HUES64 (cell line): ENCODE data around the gene EFNA1. TPM values are rescaled to one million over a fixed set of nuclear protein-coding genes. Genes with fewer than 3 reads are reported as not detected.

Experiments
- H3K27ac ChIP-seq: 2 replicates; pipeline ENCODE4 v1.7.0; 2013; ENCODE audit warnings: low read depth, low read length, inconsistent platforms
- H3K27me3 ChIP-seq: 2 replicates; pipeline ENCODE4 v1.6.1; 2013; ENCODE audit warnings: mild to moderate bottlenecking, low read length; ENCODE audit not compliant: insufficient read depth
- H3K36me3 ChIP-seq: 2 replicates; pipeline ENCODE4 v1.6.1; 2013; ENCODE audit warnings: mild to moderate bottlenecking, low read length; ENCODE audit not compliant: insufficient read depth
- H3K4me1 ChIP-seq: 2 replicates; pipeline ENCODE4 v1.6.1; 2013; ENCODE audit warnings: mild to moderate bottlenecking, low read length, moderate library complexity; ENCODE audit not compliant: insufficient read depth
- H3K4me3 ChIP-seq: 2 replicates; pipeline ENCODE4 v1.5.1; 2013; ENCODE audit warnings: mild to moderate bottlenecking, low read length, moderate library complexity
- H3K9ac ChIP-seq: 2 replicates; pipeline ENCODE4 v1.6.1; 2013; ENCODE audit warnings: mild to moderate bottlenecking, low read depth, low read length
- H3K9me3 ChIP-seq: 2 replicates; pipeline ENCODE4 v1.6.1; 2013; ENCODE audit warnings: low read depth, low read length; ENCODE audit not compliant: insufficient read depth
- WGBS: fragments of 150-250, 120-280 bp; methylation state at CpG from one replicate; pipeline ENCODE4 v1.1.7; 2013; ENCODE audit warnings: missing lambda C conversion rate; 5-methylcytosine and 5-hydroxymethylcytosine counted together
- polyA plus RNA-seq, 2 experiments: library from polyadenylated mRNA; stranded (reverse); fragments of 50-300 nt; gene quantifications; one replicate each; pipeline ENCODE4 v1.2.3, GENCODE V29; 2013

Gene EFNA1, protein sequence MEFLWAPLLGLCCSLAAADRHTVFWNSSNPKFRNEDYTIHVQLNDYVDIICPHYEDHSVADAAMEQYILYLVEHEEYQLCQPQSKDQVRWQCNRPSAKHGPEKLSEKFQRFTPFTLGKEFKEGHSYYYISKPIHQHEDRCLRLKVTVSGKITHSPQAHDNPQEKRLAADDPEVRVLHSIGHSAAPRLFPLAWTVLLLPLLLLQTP
- 3.5 TPM for polyA plus RNA-seq (2013, experiment 1 of 2)
- polyA plus RNA-seq (2013, experiment 2 of 2): 3.4 TPM

GRCh38 chr1:155127105-155127966 lies at the start of gene EFNA1:
Gene EFNA1 (plus strand): TSS chr1:155127876. CDS start chr1:155127978, 102 bp downstream.
- Histone ChIP-seq H3K27me3 (peaks cover 62% of the 10 kb centered on the region), H3K9ac (peak within 1 kb of the TSS; percentile 47; the same call in 1 of the 2 replicates), H3K36me3 (peaks cover 8% of the 10 kb centered on the region), H3K27ac (no peak within 1 kb of the TSS), H3K4me1 (peaks cover 52% of the 10 kb centered on the region), H3K4me3 (peak within 1 kb of the TSS; percentile 64), H3K9me3 (no peaks in the 10 kb centered on the region)
- under 1% methylated on average over 75 of the region's 76 CpGs for WGBS

- peak within 1 kb of the TSS; percentile 56 for H3K4me3 ChIP-seq
- no peaks in the 10 kb centered on the region for H3K9me3 ChIP-seq
- WGBS: 2% methylated on average over 59 of the region's 59 CpGs
- H3K36me3 ChIP-seq: no peaks in the 10 kb centered on the region
- peaks cover 72% of the 10 kb centered on the region for H3K27me3 ChIP-seq
- H3K27ac ChIP-seq: no peak within 1 kb of the TSS
- peak within 1 kb of the TSS; percentile 24; the same call in 1 of the 2 replicates for H3K9ac ChIP-seq
- 0 out of 2 replicates have a peak, but pooled peaks cover 7% of the 10 kb centered on the region for H3K4me1 ChIP-seq
Measured at GRCh38 chr1:155078469-155079209, 49.0 kb upstream of the EFNA1 start, which contains the start of gene EFNA3. Gene EFNA3 (plus strand): TSS chr1:155078837. CDS start chr1:155078942, 105 bp downstream.

DNA sequence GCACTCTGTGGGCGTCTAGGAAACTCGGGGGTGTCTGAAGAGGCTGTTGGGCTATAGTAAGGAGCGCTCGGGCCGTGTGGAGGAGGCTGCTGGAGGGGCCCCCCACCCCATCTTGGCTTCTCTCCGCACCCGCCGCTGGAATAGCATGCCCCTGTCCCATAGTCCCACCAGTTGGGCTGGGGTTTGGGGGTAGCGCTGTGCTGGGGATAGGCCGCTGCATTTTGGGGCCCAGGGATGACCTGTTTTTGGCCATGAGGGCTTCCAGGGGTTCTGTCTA lies 48.5 kb upstream of the EFNA1 start:
- Histone ChIP-seq H3K27ac (no peak overlapping the region), H3K27me3 (peaks cover 77% of the 10 kb centered on the region), H3K36me3 (no peaks in the 10 kb centered on the region), H3K9me3 (no peaks in the 10 kb centered on the region), H3K4me1 (0 out of 2 replicates have a peak, but pooled peaks cover 7% of the 10 kb centered on the region), H3K4me3 (peak overlapping the region; percentile 56), H3K9ac (peak overlapping the region; percentile 24; the same call in 1 of the 2 replicates)
- 8% methylated on average over 10 of the region's 10 CpGs for WGBS

DNA sequence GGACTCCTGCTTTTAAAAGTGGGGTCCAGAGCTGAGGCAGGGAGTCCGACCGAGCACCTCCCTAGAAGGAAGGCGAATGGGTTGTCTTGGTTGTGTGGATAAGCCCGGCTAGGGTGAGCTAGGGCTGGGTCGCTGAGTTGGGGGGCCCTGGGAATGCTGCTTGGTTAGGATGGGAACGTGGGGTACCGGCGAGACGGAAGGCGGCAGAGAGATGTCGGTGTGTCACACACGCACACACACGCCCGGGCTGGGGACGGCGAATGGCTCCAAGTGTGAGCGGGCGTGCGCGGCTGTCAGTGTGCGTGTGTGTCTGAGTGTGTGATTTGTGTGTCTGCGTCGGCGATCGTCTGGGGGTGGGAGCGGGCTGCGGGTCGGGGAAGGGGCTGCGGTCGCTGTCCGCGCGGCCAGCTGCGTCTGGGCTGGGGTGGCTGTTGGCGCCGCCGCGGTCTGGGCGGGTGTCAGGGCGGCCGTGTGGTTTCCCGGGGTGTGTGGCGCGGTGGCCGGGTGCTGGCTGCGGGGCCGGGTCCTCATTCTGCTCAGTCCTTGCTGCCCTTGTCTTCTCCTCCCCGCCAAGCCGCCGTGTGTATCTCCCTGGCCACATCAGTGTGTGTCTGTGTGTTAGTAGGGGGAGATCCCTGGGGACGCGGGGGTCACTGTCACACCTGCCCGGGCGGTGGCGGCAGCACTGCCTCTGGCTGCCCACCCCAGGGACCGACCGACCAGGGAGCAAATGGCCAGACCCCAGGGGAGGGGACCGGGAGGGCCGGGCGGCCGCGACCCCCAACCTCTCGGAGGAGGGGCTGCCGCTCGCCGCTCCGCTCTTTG lies 48.0 kb upstream of the EFNA1 start:
- Histone ChIP-seq H3K4me1 (0 out of 2 replicates have a peak, but pooled peaks cover 9% of the 10 kb centered on the region), H3K9ac (peak overlapping the region; percentile 24; the same call in 1 of the 2 replicates), H3K4me3 (peak overlapping the region; percentile 56), H3K36me3 (no peaks in the 10 kb centered on the region), H3K27me3 (peaks cover 77% of the 10 kb centered on the region), H3K27ac (no peak overlapping the region), H3K9me3 (no peaks in the 10 kb centered on the region)
- 2% methylated on average over 67 of the region's 67 CpGs for WGBS

DNA sequence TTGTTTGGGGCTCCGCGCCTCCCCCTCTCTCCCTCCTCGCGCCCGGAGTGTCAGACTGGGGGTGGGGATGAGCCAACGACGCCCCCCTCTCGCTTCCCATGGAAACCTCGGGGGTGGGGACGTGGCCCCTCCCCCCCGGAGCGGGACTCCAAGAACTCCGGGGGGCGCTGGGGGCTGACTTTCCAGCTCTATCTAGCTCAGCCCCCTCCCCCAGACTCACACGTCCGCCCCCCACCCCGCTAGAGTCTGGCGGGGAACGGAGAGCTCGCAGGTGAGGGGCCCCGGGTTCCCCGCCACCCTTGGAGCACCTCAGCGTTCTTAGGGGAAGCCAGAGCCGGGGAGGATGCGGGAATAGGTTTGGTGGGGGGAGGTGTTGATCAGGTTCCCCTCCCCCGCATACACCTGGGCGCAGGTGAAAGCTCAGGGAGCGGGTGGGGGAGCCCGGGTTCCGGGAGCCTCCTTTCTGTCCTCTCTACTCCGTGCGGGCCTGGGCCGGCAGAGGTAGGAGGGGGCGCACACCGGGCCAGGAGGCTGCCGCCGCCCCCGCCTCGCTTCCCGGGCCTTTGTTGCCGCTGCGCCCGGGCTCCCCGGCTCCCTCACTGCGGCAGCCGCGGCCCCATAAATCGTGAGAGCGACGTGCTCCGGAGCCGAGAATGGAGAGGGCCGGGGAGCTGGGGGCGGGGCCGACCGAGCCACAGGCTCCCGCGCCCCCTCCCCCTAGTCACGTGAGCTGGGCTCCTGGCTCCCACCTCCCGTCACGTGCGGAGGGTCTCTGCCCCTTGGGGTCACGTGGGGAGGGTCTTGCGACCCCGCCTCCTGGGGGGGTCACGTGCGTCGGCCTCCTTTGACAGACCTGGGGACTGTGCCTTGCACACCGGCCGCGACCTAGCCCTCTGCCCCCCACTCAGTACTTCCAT lies 47.1 kb upstream of the EFNA1 start:
- under 1% methylated on average over 68 of the region's 71 CpGs for WGBS

DNA sequence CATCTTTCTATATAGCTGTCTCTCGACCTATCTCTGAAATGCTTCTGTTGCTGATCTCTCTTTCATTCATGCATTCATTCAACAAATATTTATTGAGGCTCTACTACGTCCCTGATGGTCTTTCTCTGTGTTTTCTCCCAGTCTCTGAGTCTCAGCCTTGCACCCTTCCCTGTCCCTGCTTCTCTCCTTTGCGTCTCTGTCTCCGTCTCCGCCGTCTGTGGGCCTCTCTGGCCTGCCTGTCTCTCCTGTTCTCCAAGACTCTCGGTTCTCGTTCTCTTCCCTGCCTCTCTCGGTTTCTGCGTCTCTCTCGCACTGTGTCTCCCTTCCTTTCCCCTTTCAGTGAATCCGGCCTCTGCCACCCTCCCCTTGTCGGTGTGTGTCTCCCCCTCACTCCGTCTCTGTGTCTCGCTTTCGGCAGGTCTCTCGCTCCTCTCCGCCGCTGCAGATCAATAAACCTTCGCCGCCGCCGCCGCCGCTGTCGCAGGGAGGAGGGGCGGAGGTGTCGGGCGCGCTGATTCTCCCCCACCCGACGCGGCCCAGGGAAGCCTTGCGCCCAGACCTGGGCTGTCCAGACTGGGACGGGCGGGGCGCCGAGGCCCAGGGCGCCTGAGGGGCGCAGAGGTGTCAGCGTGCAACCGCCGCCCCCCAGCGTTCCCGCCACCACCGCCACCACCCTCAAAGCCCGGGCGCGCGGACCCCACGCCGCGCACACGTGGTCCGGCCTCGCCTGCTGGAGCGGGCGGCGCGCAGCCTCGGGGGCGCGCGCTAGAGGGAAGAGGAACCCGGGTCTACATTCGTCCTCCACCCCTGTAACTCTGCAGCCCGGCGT lies 46.0 kb upstream of the EFNA1 start:
- H3K4me3 ChIP-seq: peak overlapping the region; percentile 56; the same call in 1 of the 2 replicates
- H3K4me1 ChIP-seq: peaks cover 6% of the 10 kb centered on the region; the same call in 1 of the 2 replicates
- H3K27me3 ChIP-seq: peaks cover 77% of the 10 kb centered on the region
- H3K27ac ChIP-seq: no peak overlapping the region
- no peaks in the 10 kb centered on the region for H3K9me3 ChIP-seq
- H3K36me3 ChIP-seq: no peaks in the 10 kb centered on the region
- 2% methylated on average over 68 of the region's 68 CpGs for WGBS
- no peak overlapping the region for H3K9ac ChIP-seq

More for the DNA sequence above, 47.1 kb upstream of the EFNA1 start:
- Histone ChIP-seq H3K27ac (peak overlapping the region; percentile 54; the same call in 1 of the 2 replicates), H3K4me1 (0 out of 2 replicates have a peak, but pooled peaks cover 8% of the 10 kb centered on the region), H3K9me3 (no peaks in the 10 kb centered on the region), H3K9ac (peak overlapping the region; percentile 52; the same call in 1 of the 2 replicates), H3K36me3 (no peaks in the 10 kb centered on the region), H3K4me3 (peak overlapping the region; percentile 56), H3K27me3 (peaks cover 77% of the 10 kb centered on the region)

DNA sequence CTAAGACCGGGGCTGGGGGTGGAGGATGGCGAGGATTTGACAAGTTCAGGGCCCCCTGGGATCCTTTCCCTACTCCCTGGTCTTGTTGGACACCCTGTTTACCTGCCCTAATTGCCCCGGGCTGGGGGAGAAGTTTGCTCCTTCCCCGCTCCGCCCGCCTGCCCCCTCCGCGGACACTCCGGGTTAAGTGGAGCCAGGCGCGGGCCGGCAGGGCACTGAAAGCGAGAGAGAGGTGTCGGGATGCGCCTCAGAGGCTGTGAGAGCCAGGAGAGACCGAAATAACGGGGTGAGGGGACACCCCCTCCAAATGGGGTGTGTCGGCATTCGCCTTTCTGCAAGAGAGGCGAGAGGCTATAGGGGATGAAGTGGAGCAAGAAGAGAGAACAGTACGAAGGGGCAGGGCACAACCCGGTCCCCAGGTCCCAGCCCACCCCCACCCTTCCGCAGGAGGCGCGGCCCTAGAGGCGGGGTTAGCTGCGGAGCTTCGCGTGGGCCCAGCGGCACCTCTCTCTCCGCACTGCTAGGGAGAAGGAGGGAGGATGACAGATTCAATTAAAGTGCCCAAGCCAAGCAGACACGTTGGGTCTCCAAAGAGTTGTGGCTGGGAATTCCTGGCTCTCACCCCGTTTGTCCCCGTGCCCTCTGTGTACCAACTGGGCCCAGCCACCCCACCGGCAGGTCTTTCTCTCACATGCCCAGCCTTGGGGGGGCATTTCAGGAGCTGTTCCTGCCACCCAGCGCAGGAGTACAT lies 45.2 kb upstream of the EFNA1 start:
- no peaks in the 10 kb centered on the region for H3K9me3 ChIP-seq
- H3K36me3 ChIP-seq: no peaks in the 10 kb centered on the region
- H3K9ac ChIP-seq: no peak overlapping the region
- H3K27me3 ChIP-seq: peaks cover 71% of the 10 kb centered on the region
- peaks cover 6% of the 10 kb centered on the region; the same call in 1 of the 2 replicates for H3K4me1 ChIP-seq
- peak overlapping the region; percentile 56; the same call in 1 of the 2 replicates for H3K4me3 ChIP-seq
- 8% methylated on average over 36 of the region's 36 CpGs for WGBS
- H3K27ac ChIP-seq: no peak overlapping the region

GRCh38 chr1:155083052-155083541 lies 44.6 kb upstream of the EFNA1 start:
- Histone ChIP-seq H3K27me3 (peaks cover 64% of the 10 kb centered on the region), H3K4me3 (no peak overlapping the region), H3K36me3 (no peaks in the 10 kb centered on the region), H3K9me3 (no peaks in the 10 kb centered on the region), H3K9ac (no peak overlapping the region), H3K4me1 (peaks cover 6% of the 10 kb centered on the region; the same call in 1 of the 2 replicates), H3K27ac (no peak overlapping the region)
- WGBS: 66% methylated on average over 6 of the region's 6 CpGs
